HG03439 (cell line): ENCODE data around the gene ZNF362.
"Not testable (repeated sequence)": the region's sequence is repeated elsewhere in the genome, so short reads cannot be mapped to it uniquely, and the experiment has no call there.

Experiments used
- ATAC-seq: cut with Tn5 transposase; IDR thresholded peaks from one replicate; pipeline ENCODE4 v1.9.1; 2021; ENCODE audit warnings: mild to moderate bottlenecking, moderate library complexity; ENCODE audit not compliant: unreplicated experiment

The ZNF362 gene

DNA sequence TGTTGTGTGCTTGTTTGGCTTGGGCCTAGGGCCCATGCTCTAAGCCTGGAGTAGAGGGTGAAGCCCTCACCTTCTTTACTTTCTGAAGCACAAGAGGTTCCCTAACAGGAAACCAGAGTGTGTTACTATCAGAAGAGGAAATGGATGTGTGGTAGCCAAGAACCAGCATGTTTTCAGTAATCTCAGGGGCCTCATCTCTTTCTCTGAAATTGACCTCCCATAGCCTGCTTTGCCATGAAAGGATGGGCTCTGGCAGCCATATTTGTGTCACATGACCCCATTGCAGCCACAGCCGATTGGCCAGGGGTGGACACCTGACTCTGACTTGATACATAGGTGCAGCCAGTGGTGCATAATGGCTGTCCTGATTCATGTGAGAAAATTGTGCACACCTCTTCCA is 46.0 kb downstream of the ZNF362 start:
- no peak for ATAC-seq

DNA sequence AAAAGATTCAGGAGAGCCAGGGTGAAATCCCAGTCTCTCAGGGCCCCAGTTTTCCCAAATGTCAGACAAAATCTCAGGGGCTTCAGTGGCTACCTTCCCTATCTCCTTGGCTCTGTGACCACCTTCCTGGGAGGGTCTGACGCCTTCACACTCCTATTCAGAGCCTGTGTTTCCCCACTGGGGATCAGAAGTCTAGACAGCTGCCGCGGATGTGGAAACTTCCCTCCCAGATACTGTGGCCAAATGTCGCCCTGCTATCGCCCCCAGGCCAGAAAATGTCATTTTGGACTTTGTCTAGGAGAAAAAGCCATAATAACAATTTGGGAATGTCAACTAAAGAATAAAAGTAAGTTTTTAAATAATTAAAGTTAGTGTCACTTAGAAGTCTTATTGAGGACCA is 48.7 kb downstream of the ZNF362 start:
- ATAC-seq: no peak

GRCh38 chr1:33305816-33306652 is 49.7 kb downstream of the ZNF362 start:
- no peak for ATAC-seq

GRCh38 chr1:33306653-33307493 is 50.6 kb downstream of the ZNF362 start:
- ATAC-seq: no peak

DNA sequence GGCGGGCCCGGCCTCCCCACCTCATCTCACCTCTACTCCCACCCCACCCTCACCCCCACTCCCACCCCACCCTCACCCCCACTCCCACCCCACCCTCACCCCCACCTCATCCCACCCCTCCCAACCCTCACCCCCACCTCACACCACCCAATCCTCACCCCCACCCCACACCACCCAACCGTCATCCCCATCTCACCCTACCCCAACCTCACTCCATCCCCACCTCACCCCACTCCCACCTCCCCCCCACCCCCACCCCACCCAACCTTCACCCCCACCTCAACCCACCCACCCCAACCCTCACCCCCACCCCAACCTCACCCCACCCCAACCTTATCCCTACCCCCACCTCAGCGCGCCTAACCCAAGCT is 51.2 kb downstream of the ZNF362 start:
- no peak for ATAC-seq

GRCh38 chr1:33309351-33309750 is 53.1 kb downstream of the ZNF362 start:
- not testable (repeated sequence) for ATAC-seq

- ATAC-seq: no peak
Measured at GRCh38 chr1:33310702-33311101, 54.4 kb downstream of the ZNF362 start.

GRCh38 chr1:33311706-33312412 is 55.6 kb downstream of the ZNF362 start:
- ATAC-seq: no peak

GRCh38 chr1:33312413-33312749 is 56.1 kb downstream of the ZNF362 start:
- ATAC-seq: no peak

DNA sequence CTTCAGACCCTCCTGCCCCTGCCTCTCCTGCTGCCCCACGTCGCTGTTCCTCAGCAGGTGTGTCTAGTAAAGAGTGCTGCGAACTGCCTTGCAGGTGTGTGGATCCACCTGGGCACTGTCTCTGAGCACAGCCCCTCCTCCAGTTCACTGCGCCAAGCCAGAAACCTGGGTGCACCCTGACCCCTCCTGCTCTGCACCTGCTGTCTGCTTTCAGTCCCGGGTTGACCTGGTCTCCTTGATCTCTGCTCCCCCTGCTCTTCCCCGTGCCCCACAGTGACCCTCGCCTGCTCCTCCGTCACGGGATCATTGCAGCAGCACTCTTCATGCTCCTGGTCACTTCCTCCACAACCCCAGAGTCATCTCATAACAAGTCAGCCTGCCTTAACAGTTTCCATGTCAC is 58.1 kb downstream of the ZNF362 start:
- ATAC-seq: no peak

GRCh38 chr1:33316601-33317000 is 60.3 kb downstream of the ZNF362 start:
- ATAC-seq: no peak

DNA sequence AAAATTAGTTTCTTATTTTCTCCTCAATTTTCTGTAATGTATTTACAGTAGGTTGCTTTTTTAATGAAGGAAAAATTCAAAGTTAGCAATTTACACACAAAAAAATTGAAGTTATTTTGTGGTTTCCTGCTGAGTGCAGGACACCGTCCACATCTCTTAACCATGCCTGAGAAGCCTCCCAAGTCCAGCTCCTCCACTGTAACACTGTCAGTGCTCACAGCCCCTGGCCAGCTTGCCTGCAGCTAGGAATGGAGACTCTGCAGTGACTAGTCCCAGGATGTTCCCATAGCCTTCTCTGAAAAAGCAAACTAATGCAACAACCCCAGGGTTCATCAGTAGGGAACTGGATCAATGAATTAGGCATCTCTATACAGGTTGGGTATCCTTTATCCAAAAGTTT is 61.1 kb downstream of the ZNF362 start:
- no peak for ATAC-seq

DNA sequence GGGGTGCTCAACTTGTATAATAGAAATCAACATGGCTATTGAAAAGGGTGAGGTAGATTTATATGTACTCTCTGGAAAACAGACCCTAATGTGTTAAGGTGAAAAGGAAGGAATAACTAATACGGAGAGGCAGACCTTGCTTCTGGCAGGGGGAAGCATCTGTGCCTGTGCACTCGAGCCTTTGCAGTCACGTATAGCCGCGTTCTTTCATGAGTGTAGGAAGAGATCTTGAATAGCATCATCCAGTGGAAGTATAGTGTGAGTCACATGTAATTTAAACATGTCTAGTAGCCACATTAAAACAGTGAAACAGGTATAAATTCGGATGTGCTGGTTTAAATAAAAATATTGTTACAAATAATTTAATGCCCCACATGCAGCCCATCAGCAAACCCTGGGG is 61.7 kb downstream of the ZNF362 start:
- ATAC-seq: no peak

GRCh38 chr1:33319186-33319948 is 63.1 kb downstream of the ZNF362 start:
- ATAC-seq: no peak

DNA sequence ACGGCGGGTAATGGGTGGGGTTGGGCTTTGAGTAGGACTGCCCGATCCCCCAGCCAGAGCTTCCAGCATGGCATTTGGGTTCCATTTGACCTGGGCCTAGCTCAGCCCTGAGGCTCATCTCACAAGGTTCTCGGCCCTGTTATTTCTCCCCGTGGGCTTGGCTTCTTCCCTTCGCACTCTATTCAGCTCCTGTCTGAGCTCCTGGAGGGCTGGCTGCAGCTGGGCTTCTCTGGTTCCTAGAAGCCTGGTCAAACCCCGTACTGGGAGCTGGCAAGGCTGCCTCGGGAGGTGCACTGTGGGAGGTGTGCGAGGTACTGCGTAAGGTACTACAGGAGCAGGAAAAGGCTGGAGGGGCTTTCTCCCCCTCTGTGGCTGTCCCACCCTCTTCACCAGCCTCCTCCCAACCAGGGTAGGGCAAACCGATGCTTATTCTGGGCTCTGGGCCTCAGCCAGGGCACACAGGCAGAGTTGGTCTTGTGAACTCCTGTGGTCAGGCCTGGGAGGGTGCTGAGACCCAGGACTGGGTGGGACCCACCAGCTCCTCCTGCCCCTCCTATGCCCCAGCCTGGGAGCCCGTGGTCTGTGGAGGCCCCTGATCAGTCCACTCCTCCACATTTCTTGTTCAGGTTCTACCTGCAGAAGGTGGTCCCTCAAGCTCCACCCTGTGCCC is 63.8 kb downstream of the ZNF362 start:
- ATAC-seq: no peak

- no peak for ATAC-seq
Measured at GRCh38 chr1:33320619-33321165, 64.4 kb downstream of the ZNF362 start, which contains the start of gene A3GALT2. A3GALT2 (minus strand) TSS chr1:33321098; CDS start chr1:33321098, 0 bp downstream.

DNA sequence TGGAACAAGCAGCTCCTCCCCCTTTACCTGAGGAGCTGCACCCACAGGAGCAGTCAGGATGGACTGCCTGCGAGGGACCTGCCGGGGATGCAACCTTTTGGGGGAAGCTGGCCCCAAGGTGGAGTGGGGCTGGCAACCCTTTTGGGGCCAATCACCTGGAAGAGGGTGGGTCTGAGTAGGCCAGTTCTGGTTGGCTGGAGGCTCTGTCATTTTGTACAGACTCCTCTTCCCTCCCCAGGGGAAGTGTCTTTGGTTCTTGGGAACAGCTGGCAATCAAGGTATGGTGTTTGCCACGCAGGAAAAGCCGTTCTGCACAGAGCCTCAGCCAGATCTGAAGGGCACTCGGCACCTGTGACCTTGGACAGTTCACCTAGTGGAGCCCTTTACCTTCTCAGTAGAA is 64.9 kb downstream of the ZNF362 start:
- no peak for ATAC-seq

DNA sequence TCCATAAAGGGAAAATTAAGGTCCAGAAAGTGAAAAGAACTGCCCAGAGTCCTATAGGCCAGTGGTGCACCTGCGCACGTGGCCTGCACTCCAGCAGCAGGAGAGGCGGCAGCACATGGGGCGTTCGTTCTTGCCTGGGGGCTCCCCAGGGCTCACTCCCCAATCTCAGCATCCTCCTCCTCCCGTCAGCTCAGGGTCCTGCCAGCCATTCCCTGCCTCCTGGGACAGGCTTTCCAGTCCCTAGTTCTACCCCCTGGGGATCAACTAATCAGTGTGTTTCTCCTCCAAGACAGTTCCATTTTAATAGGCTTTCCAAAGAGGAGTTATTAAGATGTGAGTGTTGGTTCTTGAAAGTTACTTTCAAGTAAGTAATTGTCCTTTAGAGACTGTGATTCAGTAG is 65.8 kb downstream of the ZNF362 start:
- ATAC-seq: no peak

DNA sequence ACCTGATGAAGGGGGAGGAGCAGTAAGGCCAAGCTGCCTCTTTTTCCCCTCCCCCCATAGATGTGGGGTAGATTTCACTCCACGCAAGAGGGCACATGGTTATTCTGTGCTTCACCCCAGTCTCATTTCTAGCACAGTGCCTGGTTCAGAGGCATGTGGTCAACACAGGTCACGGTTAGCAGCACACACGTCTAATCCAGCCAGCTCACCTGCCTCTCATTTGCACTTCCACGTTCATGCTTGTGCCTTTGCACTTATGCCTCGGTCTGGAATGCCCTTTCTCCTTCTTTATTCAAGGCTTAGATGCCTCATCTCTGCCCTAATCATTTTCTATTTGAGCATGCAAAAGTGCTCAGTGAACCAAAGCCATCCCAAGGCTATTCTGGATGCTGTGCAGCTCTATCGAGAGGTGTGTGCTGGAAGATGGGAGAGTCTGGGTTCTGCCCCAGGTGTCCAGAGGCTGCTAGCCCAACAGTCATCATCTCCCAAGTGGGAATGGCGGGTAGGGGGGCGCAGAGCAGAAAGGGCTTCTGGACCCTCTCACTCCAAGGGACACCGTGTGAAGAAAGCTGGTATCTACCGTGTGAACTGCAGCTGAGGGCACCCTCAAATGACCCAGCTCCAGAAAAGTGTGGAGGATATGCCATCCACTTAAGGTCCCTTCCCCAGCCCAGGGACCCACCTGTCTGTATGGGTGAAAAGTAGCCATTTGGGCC is 66.7 kb downstream of the ZNF362 start:
- no peak for ATAC-seq
